GM19035 (cell line): Measurements from ENCODE around the gene SERPINH1.

Experiments
- ATAC-seq: cut with Tn5 transposase; IDR thresholded peaks from one replicate; pipeline ENCODE4 v1.9.1; 2021; ENCODE audit not compliant: unreplicated experiment

The SERPINH1 gene

DNA sequence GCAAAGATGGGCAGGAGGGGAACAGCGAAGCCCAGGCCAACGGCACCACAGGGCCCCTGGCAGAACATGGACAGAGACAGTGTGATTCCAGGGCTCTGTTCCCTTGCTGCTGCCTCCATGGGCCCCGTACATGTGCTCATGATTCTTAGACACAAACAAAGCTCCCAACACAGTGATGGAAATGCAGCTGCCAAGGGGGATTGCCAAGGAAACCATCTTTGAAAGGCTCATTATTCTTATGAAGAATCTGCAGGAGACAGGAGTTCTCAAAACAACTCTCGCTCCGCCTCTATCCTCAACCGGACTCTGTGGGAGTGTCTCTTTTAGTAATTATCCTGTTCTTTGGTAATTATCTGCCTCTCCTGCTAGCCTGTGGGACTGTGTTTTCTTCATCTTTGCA is 32.2 kb downstream of the SERPINH1 start:
- ATAC-seq: no peak

DNA sequence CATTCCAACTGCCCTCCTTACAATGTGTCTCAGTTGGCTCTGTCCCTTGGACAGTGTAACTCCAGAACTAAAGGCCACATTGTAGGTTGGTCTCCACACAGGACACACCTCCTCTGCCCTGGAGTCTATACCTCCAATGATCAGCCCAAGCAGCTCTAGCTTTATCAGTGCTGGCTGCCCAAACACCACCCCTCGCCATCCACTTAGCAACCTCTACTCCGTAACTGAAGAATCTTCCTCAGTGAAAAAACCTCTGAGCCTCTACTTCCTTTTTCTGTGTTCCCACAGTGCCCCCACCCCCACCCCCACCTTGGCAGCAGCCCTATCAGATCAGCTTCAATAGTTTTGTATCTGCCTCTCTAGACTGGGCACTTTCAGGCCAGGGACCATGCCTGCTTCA is 33.4 kb downstream of the SERPINH1 start:
- ATAC-seq: no peak

DNA sequence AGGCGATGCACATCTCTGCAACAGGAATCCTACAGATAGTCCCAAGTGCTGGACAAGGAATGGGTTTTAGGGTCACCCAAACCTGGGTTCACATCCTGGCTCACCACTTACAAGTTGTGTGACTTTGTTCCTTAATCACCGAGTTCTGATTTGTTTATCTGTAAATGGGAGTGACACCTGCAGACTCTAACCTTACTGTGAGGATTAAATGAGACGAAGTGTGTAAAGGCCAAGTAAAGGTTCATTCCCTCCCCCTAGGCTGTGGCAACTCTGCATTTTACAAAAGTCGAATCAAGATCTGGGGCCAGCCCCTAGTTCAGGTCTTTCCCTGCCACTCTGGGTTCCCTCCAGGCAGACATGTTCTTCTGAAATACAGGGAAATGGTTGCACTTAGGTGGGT is 34.9 kb downstream of the SERPINH1 start:
- no peak for ATAC-seq

DNA sequence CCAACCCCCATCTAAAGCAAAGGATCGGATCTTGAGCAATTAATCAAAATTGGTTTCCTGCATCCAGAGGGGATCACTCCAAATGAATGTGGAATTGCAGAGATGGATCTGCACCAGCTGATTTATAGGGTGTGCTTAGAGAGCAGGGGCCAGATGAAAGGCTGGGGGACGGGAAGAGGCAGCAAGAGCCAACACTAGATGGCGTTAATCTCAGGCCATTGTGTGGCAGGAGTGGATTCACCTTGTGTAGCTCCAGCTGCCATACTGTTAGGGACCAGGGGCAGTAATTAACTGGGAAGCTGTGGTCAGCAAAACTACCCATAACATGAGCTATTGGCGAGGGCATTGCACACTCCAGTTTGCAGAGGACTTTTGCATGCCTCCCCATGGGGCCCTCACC is 35.6 kb downstream of the SERPINH1 start:
- ATAC-seq: no peak

DNA sequence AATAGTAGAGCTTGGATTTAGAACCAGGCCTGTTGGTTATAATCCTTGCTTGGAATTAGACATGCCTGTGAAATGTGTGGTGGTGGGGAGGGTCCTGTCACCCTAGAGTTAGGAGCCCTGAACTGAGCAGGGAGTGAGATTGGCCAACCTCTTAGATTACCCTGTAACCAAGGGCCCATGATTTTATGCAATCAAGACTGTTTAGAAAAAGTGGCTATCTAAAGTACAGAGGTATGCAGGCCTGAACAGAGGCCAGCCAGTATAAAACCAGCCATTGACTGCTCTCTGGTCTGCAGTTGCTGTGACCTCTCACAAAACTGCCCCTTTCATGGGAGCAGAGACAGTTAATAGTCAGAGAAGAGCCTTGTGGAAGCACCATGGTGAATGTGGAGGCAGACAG is 36.2 kb downstream of the SERPINH1 start:
- ATAC-seq: no peak

DNA sequence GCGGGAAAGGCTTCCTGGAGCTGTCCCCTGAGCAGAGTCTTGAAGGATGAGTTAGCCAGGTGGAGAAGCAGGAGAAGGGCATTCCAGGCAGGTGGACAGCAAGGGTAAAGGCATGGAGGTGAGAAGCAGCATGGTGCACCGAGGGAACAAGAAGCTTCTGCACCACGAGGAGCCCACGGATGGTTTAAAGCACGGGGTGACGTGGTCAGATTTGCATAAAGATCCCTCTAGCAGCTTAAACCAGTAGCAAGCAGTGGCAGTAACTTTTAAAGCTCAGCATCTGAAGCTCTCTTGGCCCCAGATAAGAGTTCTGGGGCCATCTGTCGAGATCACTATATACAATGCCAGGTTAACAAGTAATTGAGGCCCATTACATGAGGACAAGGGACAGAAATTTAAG is 36.8 kb downstream of the SERPINH1 start:
- ATAC-seq: no peak

DNA sequence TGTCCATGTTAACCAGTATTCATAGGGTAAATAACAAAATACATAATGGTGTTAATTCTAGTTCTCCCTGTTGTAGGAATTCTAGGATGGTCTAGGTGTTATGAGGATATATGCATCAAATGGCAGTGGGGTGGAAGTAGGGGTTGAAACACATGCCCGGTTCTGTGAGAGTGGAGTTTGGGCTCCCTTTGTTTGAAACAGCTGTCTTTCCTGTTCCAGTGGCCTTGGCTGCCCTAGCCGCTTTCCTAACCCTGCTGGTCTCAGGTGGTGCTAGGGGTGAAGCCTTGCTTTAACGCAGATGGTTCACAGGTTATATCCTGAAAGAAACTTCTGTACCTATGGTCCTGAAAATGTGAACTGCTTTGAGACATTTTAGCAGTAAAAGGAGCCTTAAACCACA is 38.3 kb downstream of the SERPINH1 start:
- no peak for ATAC-seq

DNA sequence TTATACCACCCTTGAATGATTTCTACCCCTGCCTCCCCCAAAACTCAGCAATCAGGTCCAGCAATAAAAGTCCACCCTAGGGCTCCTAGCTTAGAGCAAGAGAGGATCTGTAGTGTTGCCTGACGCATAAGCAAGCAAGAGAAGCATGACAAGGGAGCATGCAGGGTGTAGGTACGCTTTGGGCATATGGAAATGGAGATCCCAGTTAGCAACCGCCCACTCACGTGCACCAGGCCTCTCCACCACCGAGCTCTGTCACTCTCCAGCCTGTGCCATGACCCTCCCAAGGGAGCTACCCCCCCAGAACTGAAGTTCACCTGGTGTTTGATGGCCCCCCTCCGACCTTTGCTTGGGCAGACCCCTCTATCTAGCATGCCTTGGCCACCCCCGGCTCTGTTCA is 39.4 kb downstream of the SERPINH1 start:
- no peak for ATAC-seq

DNA sequence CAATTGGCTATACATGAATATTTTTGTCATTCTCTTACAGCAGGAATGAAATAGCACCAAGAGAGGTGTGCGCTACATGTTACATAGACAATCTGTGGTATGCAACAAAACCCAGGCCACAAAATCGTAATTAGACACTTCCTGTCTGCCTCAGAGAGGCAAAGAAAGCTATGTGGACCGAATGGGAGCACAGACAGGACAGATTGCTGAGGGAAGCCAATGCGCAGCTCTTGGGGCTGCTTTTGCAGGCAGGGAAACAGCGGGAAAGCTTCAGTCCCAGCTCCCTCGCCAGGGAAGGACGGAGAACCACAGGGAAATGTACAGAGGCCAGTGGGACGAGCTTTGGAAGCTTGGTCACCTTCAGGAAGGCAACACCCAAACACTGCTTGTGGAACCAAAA is 40.9 kb downstream of the SERPINH1 start:
- ATAC-seq: no peak

DNA sequence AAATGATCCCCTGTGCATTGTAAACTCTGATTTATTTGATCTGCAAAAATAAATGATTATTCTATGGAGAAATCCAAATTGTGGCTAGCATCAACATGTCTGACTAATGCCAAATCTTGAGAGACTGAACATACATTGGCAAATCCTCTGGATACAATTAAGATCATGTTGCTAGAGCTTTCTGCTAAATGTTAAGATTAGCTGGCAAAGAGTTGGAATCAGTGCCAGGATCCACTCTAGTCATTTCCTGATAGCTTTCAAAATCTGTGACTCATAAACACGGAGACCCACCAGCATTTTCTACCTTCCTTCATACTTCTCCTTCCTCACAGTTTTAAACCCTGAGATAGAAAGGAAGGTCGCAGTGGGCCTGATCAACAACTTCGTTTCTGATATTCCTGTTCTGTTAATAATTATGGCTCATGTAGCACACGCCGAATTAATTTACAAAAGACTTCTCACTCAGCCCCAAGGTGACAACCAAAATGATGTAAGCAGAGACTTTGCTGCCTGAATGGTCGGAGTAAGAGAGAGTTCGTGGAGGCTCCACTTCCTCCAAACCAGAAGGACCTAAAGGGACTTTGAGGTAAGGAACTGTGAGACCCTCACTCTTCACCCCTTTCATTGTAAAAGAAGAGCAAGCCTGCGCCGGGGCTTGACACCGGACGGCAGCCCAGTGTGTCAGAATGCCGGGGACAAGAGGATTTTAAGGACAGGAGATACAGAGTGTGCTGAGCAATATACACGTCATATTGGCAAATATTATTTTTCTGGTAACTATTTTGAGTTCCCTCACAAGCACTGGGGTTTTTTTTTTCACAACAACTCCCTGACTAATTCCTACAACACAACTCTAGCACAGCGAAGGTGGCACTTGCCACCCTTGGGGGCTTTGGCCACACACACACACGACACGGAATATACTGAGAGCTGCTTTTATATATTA is 42.0 kb downstream of the SERPINH1 start:
- no peak for ATAC-seq

DNA sequence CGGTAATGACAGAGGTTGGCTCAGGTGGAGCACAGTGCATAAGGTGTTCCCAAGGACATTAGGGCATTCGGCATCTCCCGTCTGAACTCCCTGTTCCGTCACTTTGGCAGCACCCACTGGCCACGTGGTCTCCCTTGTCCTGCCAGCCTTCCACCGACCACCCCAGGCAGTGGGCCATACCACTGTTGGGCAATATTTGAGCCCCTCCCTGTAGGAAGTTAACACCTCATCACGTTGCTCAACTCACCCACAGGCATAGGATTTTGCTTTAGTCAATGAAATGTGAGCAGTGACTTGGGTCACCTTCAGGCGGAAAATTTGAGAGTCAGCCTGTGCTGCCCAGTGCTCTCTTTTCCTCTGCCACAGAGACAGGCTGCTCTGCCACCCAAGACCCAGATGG is 44.0 kb downstream of the SERPINH1 start:
- ATAC-seq: no peak

DNA sequence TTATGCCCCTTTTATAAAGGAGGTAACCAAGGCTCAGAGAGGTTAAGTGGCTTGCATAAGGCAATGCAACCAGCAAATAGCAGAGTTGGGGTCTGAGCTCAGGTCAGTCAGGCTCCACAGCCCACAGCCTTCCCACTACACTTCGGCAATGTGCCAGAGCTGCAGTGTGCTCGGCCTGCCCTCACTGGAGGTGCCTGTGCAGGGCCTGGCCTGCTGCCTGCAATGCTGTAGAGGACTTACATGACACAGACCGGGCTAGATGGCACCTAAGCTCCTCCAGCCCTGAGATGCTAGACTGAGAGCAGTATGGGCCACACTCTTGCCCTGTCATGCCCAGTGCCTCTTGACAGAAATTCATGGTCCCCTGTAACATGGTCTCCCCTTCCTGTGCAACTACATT is 49.8 kb downstream of the SERPINH1 start:
- ATAC-seq: no peak

DNA sequence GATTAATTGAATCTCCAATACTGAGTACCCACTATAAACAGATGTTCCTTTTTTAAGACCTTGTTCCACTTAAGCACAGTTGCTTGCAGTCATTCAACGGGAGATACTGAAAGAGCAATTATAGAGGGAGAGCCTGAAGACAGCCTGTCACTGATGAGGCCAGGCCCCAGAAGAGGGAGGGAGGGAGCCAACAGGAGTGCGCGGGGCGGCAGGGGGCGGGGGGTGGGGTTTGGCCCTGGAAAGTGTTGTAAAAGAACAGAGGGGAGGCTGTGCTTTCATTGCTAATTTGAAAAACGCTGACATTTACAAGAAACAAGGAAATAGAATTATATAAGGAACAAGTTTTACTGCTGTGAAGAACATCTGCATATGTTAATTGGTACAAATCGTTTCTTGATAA is 53.7 kb downstream of the SERPINH1 start:
- no peak for ATAC-seq

DNA sequence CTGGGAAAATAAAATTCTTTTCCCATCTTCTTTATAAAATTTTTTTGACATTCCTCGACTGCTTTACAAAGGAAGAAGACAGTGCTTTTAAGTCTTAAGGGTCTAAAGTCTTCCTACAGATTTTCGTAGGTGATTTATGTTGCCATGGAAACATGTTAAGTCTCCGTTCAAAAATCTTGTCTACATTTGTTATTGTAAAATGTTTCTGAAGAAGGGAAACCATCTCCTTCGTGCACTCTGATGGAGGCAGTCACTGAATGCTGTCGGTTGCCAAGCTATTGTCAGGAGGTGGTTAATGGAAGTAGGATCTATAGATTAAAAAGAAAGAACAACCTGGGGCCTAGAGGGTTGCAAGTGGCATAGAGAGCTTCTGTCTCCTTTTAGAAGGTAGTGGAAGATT is 54.2 kb downstream of the SERPINH1 start:
- ATAC-seq: no peak
